GM23248 (cell line): ENCODE data around the gene LDLRAD3. TPM values are rescaled to one million over a fixed set of nuclear protein-coding genes. Genes with fewer than 3 reads are reported as not detected.

ENCODE experiments used
- DNase-seq: peaks from one replicate; pipeline ENCODE4 v3.0.0-alpha.2; 2015
- H2AFZ ChIP-seq: fragments of 200-600 bp; sonication (generic); 2 replicates; pipeline ENCODE4 v1.6.1; 2016; ENCODE audit warnings: antibody characterized with exemption
- H3F3A ChIP-seq: fragments of 200-600 bp; sonication (generic); 2 replicates; pipeline ENCODE4 v1.6.1; 2016; ENCODE audit warnings: mild to moderate bottlenecking, antibody characterized with exemption, mixed run types; ENCODE audit not compliant: insufficient read depth
- H3K27ac ChIP-seq: fragments of 200-600 bp; sonication (generic); 2 replicates; pipeline ENCODE4 v1.5.1; 2016; ENCODE audit warnings: mild to moderate bottlenecking
- H3K27me3 ChIP-seq: fragments of 200-600 bp; sonication (generic); replicated peaks from 2 replicates; pipeline ENCODE4 v1.6.1; 2016; ENCODE audit warnings: mild to moderate bottlenecking; ENCODE audit not compliant: insufficient read depth
- H3K36me3 ChIP-seq: fragments of 200-600 bp; sonication (generic); 2 replicates; pipeline ENCODE4 v1.6.1; 2016; ENCODE audit warnings: low read depth, mild to moderate bottlenecking
- H3K4me1 ChIP-seq: fragments of 200-600 bp; sonication (generic); 2 replicates; pipeline ENCODE4 v1.6.1; 2016; ENCODE audit warnings: mild to moderate bottlenecking; ENCODE audit not compliant: insufficient read depth
- H3K4me2 ChIP-seq: fragments of 200-600 bp; sonication (generic); one replicate; pipeline ENCODE4 v1.6.1; 2016; ENCODE audit warnings: mild to moderate bottlenecking; ENCODE audit not compliant: unreplicated experiment
- H3K4me3 ChIP-seq: fragments of 200-600 bp; sonication (generic); 2 replicates; pipeline ENCODE4 v1.5.1; 2016; ENCODE audit warnings: mild to moderate bottlenecking
- H3K79me2 ChIP-seq: fragments of 200-600 bp; sonication (generic); 2 replicates; pipeline ENCODE4 v1.6.1; 2016; ENCODE audit warnings: mild to moderate bottlenecking; ENCODE audit not compliant: insufficient read depth
- H3K9ac ChIP-seq: fragments of 200-600 bp; sonication (generic); 2 replicates; pipeline ENCODE4 v1.6.1; 2016; ENCODE audit warnings: mild to moderate bottlenecking
- H3K9me2 ChIP-seq: fragments of 200-600 bp; sonication (generic); 2 replicates; pipeline ENCODE4 v1.6.1; 2016; ENCODE audit warnings: mixed run types, mild to moderate bottlenecking, moderate library complexity; ENCODE audit not compliant: insufficient read depth
- H3K9me3 ChIP-seq: fragments of 200-600 bp; sonication (generic); one replicate; pipeline ENCODE4 v1.6.1; 2017; ENCODE audit warnings: low read depth
- H4K20me1 ChIP-seq: fragments of 200-600 bp; sonication (generic); 2 replicates; pipeline ENCODE4 v1.6.0; 2016; ENCODE audit not compliant: insufficient read depth
- EZH2 ChIP-seq: fragments of 200-600 bp; sonication (generic); IDR thresholded peaks from 2 replicates; pipeline ENCODE4 v1.6.1; 2018; ENCODE audit warnings: antibody characterized with exemption, mild to moderate bottlenecking; ENCODE audit not compliant: insufficient read depth, poor library complexity, severe bottlenecking
- EZH2phosphoT487 ChIP-seq: fragments of 200-600 bp; sonication (generic); IDR thresholded peaks from 2 replicates; pipeline ENCODE4 v1.6.1; 2018; ENCODE audit warnings: antibody characterized with exemption, moderate library complexity, mild to moderate bottlenecking, low read depth; ENCODE audit not compliant: insufficient read depth
- WGBS, 2 experiments: methylation state at CpG; one replicate each; pipeline ENCODE4 v1.1.6; 2015 to 2017; ENCODE audit warnings: low lambda C conversion rate in 2 of 2, low coverage in 1 of 2; ENCODE audit errors: missing lambda C conversion rate in 2 of 2; 5-methylcytosine and 5-hydroxymethylcytosine counted together
- in situ Hi-C: fragments of 300-500 bp; cut with MboI; formaldehyde crosslinking; loops from 2 replicates; pipeline ENCODE4 v1.15.0; 2020
- polyA plus RNA-seq: library from polyadenylated mRNA; unstranded; fragments of >200 nt; fragmentation: Nextera tagmentation; extraction: Ambion mirVana; gene quantifications from 2 replicates; pipeline ENCODE4 v1.2.1, GENCODE V29; 2016
- total RNA-seq: library from RNA; depleted of rRNA; stranded (reverse); fragments of >200 nt; shearing (Covaris generic); gene quantifications from 2 replicates; pipeline ENCODE4 v1.2.3, GENCODE V29; 2014

The LDLRAD3 gene
- total and polyA plus RNA-seq, 2 experiments from 2014 or later = 6.2 to 6.6 TPM

DNA sequence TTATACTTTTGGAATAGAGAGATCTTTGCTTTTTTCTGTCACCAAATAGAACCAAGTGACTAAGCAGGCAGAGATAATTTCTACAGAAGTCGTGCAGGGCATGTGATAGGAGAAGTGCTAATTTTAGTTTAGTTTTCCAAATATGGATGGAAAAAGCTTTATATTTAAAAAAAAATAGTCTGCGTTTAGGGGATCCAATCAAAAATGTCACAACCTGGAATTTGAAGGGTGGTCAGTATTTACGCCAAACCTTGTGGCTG is 165.7 kb downstream of the LDLRAD3 start:
- Histone ChIP-seq H3K9me3 (no peaks in the 10 kb centered on the region), H3K36me3 (no peaks in the 10 kb centered on the region), H3K4me2 (no peak overlapping the region), H3K9ac (no peak overlapping the region), H2AFZ (no peak overlapping the region), H3K4me1 (no peaks in the 10 kb centered on the region), H3F3A (no peaks in the 10 kb centered on the region), H4K20me1 (no peaks in the 10 kb centered on the region), H3K4me3 (no peak overlapping the region), H3K27ac (no peak overlapping the region), H3K79me2 (no peaks in the 10 kb centered on the region), H3K27me3 (no peaks in the 10 kb centered on the region), H3K9me2 (no peaks in the 10 kb centered on the region)
- TF ChIP-seq EZH2phosphoT487 = no peak
- no peak for TF ChIP-seq EZH2
- in situ Hi-C loops = no loop called here
- DNase-seq = no peak
- 91 to 93% methylated on average over 3 of the region's 3 CpGs for whole genome bisulfite sequencing, 2 experiments

DNA sequence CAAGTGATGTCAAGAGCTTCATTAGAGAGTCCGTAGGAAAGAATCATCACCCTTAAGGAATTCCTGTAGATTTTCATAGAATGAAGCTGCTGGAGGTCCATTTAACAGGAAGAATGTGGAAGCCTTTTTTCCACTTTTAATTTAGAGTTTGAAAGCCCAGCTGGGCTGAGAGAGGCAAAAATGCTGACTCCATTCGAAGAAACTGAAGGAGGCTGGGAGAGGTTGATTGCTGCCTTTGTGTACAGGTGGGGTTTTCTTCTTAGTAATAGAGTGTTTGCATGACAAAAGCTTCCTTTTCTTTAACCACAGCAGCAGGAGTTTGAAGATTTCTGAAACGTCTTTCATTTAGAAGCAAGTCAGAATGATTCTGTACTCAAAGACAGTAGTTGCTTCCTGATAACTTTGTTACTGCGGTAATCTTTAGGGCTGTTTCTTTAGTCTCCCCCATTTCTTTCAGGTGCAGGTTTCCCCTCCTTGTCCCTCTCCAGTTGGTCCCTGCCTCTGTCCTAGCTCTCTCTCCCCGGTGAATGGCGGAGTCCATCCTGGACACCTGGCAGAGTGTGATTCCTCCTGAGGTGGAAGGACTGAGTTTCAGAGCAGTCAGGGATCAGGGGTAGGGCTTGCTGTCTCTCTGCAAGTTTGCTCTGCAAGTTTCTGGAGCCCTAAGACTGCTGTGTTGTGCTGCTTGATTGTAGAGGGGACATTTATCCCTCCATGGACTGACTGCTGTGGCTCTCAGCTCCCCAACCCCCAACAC is 166.2 kb downstream of the LDLRAD3 start:
- TF ChIP-seq EZH2 (no peak), EZH2phosphoT487 (no peak)
- Histone ChIP-seq H3K79me2 (no peaks in the 10 kb centered on the region), H3K4me3 (no peak overlapping the region), H3K9ac (no peak overlapping the region), H3K36me3 (no peaks in the 10 kb centered on the region), H3K9me3 (no peaks in the 10 kb centered on the region), H3K9me2 (no peaks in the 10 kb centered on the region), H3K27ac (no peak overlapping the region), H3K27me3 (no peaks in the 10 kb centered on the region), H3K4me1 (no peaks in the 10 kb centered on the region), H3F3A (no peaks in the 10 kb centered on the region), H4K20me1 (no peaks in the 10 kb centered on the region), H3K4me2 (no peak overlapping the region), H2AFZ (no peak overlapping the region)
- in situ Hi-C loops = no loop called here
- DNase-seq = no peak
- WGBS, 2 experiments = 88% methylated on average over 6 of the region's 6 CpGs

DNA sequence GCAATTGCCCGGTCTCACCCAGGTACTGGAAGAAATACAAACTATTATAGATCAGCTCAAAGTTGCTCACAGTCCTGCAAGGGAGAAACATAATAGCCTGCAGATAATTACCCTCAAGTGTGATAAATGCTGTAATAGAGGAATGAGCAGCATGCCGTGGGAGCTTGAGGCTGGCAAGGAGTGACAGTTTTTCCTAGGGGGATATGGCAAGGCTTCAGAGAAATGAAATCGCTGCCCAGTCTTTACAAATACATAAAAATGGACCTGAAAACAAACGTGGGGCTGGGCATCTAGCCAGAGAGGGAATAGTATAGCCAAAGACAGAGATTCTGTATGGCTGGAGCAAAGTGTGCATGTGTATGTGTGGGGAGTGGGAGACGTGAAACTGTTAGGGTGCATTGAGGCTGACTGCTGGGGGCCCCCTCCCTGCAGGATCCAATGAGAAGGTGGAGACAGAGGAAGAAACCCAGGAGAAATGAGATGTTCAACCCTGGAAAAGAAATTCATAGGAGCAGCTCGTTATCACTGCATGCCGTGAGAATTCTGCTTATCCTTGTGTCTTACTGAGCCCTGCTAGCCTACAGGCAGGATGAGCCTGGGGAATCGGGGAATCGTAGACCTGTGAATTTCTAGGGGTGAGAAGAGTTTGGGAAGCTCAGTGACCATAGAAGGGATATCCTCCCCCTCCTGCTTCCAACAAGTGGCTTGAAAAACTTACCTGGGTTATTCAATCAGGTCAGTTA is 167.0 kb downstream of the LDLRAD3 start:
- no peaks in the 10 kb centered on the region for H3K9me3 ChIP-seq
- H3K36me3 ChIP-seq = no peaks in the 10 kb centered on the region
- H3K4me3 ChIP-seq = no peak overlapping the region
- H3K4me1 ChIP-seq = no peaks in the 10 kb centered on the region
- no peaks in the 10 kb centered on the region for H3K27me3 ChIP-seq
- H3K27ac ChIP-seq = no peak overlapping the region
- no peak overlapping the region for H2AFZ ChIP-seq
- no peak overlapping the region for H3K9ac ChIP-seq
- no peaks in the 10 kb centered on the region for H3K9me2 ChIP-seq
- H3F3A ChIP-seq = no peaks in the 10 kb centered on the region
- in situ Hi-C loops = no loop called here
- no peaks in the 10 kb centered on the region for H3K79me2 ChIP-seq
- 74 to 80% methylated on average over 9 of the region's 9 CpGs for WGBS, 2 experiments
- H4K20me1 ChIP-seq = no peaks in the 10 kb centered on the region
- H3K4me2 ChIP-seq = no peak overlapping the region
- TF ChIP-seq EZH2phosphoT487 = no peak
- no peak for TF ChIP-seq EZH2
- DNase-seq = no peak

DNA sequence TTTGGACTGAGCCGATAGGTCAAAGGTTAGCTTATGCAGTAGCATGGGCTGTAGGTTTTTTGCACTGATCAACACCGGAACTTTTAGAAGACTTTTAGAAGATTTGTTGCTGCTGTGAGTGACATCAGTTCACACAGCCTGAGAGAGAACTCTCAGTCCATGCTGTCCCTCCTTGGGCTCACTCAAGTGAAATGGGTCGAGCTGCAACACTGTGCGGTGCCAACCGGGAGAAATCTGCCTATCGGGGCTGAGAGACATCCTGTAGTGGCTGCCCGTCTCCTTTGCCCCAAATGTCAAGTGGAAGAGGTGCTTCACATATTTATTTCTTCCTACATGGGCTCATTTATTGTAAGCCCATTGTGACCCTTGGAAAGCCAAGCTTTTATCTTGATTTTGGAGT is 170.2 kb downstream of the LDLRAD3 start:
- in situ Hi-C loops = no loop called here

More for the DNA sequence above, 170.2 kb downstream of the LDLRAD3 start:
- Histone ChIP-seq H3K9ac (no peak overlapping the region), H4K20me1 (no peaks in the 10 kb centered on the region), H3K9me3 (no peaks in the 10 kb centered on the region), H3K9me2 (no peaks in the 10 kb centered on the region), H3K27ac (no peak overlapping the region), H3K36me3 (no peaks in the 10 kb centered on the region), H3K79me2 (no peaks in the 10 kb centered on the region), H3K4me2 (no peak overlapping the region), H3K27me3 (no peaks in the 10 kb centered on the region), H3F3A (no peaks in the 10 kb centered on the region), H3K4me3 (no peak overlapping the region), H3K4me1 (no peaks in the 10 kb centered on the region), H2AFZ (no peak overlapping the region)
- 95 to 100% methylated on average over 7 of the region's 7 CpGs for WGBS, 2 experiments
- no peak for DNase-seq
- TF ChIP-seq EZH2phosphoT487 (no peak), EZH2 (no peak)
